DMS114 treated with DMSO at 0.1 percent for 48 hours (cell line): ENCODE results near the gene RAP1GAP2.
"Not testable (repeated sequence)": the region's sequence is repeated elsewhere in the genome, so short reads cannot be mapped to it uniquely, and the experiment has no call there.

Experiments
- DNase-seq: peaks from one replicate; lab custom pipeline; 2025; ENCODE audit not compliant: unreplicated experiment; lab: John Stamatoyannopoulos, UW

RAP1GAP2 gene

GRCh38 chr17:3015890-3016289 lies 219.7 kb downstream of the RAP1GAP2 start:
- DNase-seq: no peak

GRCh38 chr17:3017936-3018335 lies 221.7 kb downstream of the RAP1GAP2 start:
- no peak for DNase-seq

- DNase-seq: no peak
Measured at GRCh38 chr17:3019761-3020160, 223.5 kb downstream of the RAP1GAP2 start.

DNA sequence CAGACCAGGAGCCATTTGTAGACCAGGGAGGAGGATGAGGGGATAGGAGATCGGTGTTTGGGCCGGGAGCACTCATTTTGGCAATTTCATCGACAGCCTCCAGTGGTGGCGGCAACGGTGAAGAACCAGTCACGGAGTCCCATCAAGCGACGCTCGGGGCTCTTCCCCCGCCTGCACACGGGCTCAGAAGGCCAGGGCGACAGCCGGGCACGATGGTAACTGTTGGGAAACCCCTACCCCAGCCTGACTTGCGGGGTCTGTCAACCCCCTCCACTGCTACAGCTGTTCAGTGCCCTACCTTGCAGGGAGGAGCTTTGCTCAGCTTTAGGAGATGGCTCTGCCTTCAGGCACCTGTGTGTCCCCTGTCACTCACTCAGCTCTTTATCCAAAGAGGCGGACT lies 224.1 kb downstream of the RAP1GAP2 start:
- no peak for DNase-seq

DNA sequence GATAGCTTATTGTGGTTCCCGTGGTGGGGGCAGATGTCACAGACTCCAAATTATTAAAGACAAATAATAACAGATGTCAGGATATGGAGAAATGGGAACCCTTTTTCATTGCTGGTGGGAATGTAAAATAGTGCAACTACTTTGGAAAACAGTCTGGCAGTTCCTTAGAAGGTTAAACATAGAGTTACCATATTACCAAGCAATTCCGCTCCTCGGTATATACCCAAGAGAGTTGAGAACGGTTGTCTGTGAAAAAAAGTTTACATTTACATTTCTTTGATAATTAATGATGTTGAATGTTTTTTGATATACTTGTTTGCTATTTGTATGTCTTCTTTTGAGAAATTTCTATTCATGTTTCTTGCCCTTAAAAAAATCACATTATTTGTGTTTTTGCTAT lies 226.0 kb downstream of the RAP1GAP2 start:
- no peak for DNase-seq

DNA sequence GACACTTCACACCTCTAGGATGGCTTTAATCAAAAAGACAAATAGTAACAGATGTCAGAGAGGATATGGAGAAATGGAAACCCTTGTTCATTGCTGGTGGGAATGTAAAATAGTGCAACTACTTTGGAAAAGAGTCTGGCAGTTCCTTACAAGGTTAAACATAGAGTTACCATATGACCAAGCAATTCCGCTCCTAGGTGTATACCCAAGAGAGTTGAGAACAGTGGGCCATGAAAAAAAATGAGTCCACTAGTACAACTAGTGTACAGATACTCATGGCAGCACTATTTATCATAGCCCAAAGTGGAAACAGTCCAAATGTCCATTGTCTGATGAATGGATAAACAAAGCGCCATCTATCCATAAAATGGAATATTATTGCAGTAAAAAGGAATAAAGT lies 228.1 kb downstream of the RAP1GAP2 start:
- DNase-seq: no peak

- DNase-seq: no peak
Measured at GRCh38 chr17:3025421-3026124, 229.3 kb downstream of the RAP1GAP2 start.

- DNase-seq: no peak
Measured at GRCh38 chr17:3026125-3026855, 230.1 kb downstream of the RAP1GAP2 start.

DNA sequence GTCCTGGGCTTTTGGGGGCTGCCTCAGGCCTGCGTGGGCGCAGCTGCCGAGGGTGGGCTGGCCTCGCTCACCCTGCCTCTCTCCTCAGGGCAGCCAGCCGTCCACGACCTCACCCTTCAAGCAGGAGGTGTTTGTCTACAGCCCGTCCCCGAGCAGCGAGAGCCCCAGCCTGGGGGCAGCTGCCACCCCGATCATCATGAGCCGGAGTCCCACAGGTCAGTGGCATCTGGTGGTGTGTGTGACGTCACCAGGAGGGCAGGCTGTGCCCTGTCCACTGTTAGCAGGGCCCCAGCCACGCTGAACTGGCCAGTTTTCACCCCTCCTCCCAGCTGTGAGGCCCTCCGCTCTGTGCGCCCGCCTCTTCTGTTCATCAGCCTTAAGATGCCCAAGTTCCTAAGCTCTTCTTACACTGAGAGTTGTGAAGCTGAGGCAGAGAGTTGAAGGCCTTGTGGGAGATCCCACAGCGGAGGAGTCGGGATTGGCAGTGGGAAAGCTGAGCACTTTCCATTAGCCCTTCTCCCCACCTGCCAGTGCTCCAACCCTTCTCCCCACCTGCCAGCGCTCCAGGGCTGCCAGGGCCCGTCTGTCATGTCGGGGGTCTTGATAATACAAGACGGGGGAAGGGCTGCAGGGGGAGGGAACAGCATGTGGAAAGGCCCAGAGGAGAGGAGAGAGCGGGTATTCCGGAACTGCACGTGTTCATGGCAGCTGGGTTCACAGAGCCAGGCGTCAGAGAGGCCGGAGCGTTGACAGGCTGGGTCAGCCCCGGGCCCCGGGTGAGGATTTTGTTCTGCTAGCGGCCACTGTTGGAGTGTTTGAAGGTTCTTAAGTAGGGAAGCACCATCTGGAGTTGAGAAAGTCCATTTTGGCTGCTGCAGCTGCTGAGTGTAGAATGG lies 230.9 kb downstream of the RAP1GAP2 start:
- DNase-seq: no peak

GRCh38 chr17:3027786-3028532 lies 231.7 kb downstream of the RAP1GAP2 start:
- DNase-seq: no peak

DNA sequence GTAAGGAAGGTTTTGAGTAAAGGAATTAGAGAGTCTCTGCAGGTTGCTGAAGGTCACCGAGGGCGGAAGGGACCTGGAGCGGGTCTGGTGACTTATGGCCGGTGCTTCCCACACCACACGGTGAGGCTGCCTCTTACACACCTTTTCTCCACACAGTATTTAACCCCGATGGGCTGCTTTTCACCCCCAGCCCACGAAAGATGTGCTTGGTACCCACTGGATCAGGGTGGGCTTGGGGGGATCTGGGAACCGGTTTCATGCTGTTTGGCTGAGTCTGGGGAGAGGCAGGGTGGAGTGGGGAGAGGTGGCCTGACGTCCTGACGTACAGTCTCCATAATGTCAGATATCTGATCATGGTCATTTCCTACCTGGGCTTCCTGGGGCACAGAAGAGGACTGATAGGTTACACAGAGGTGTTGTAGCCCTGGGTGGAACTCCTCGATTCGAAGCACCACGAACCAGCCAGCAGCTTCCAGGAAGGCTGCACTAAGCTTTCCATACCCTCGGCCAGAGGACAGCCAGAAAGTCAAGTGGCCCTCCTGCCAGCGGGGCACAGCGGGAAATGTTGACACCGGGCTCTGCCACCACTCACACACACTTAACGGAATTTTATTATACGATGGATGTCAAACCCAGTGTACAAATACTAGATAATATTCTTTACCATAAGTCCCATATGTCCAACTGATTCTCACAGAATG lies 233.1 kb downstream of the RAP1GAP2 start:
- no peak for DNase-seq

- no peak for DNase-seq
Measured at GRCh38 chr17:3030096-3030495, 233.9 kb downstream of the RAP1GAP2 start.

- not testable (repeated sequence) for DNase-seq
Measured at GRCh38 chr17:3030852-3031470, 234.7 kb downstream of the RAP1GAP2 start.

GRCh38 chr17:3032258-3033247 lies 236.3 kb downstream of the RAP1GAP2 start:
- no peak for DNase-seq

- DNase-seq: no peak
Measured at GRCh38 chr17:3033248-3033640, 237.0 kb downstream of the RAP1GAP2 start.

GRCh38 chr17:3033741-3034577 lies 237.7 kb downstream of the RAP1GAP2 start:
- no peak for DNase-seq

DNA sequence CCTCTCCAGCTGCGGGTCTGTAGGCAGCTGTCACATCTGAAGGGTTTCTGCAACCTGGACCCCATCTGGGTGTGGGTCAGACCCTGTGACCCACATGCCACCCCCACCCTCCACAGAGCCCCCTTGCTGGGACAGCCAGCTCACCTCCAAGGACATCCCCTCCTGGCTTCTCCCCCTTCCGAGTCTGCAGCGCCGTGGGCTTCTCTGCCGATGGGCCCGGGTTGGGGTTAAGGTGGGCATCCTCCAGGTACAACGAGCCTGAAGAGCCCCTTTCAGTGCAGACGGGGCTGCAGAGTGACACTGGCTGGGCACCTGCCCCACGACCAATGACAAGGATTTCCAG lies 238.3 kb downstream of the RAP1GAP2 start:
- DNase-seq: no peak
